Activated CD8-positive, alpha-beta T cell treated with anti-CD3 and anti-CD28 coated beads for 36 hours (primary cell): ENCODE results near the gene SPTLC3. TPM values are rescaled to one million over a fixed set of nuclear protein-coding genes. Genes with fewer than 3 reads are reported as not detected.

Experiments
- ATAC-seq: fragments of 200-7000 bp; cut with Tn5 transposase; one replicate; pipeline ENCODE4 v1.10.0; 2021; ENCODE audit warnings: mild to moderate bottlenecking, moderate library complexity
- CTCF ChIA-PET: fragments of 350-600 bp; sonication (Branson Sonifier 250); formaldehyde crosslinking; loops from one replicate; lab custom pipeline; 2021; ENCODE audit warnings: antibody characterized with exemption; lab: Charles Lee
- POLR2A ChIA-PET: fragments of 350-600 bp; sonication (Branson Sonifier 250); formaldehyde crosslinking; loops from one replicate; lab custom pipeline; 2021; ENCODE audit warnings: antibody characterized with exemption; lab: Charles Lee
- DNase-seq: peaks from one replicate; pipeline ENCODE4 v3.0.0-alpha.2; 2020
- H3K27ac Mint-ChIP-seq: one replicate; pipeline ENCODE4 v1.8.0; 2021; ENCODE audit warnings: mild to moderate bottlenecking, mixed read lengths
- H3K27me3 Mint-ChIP-seq: one replicate; pipeline ENCODE4 v1.8.0; 2021; ENCODE audit warnings: mixed read lengths
- H3K36me3 Mint-ChIP-seq: one replicate; pipeline ENCODE4 v1.8.0; 2021; ENCODE audit warnings: low read depth, mixed read lengths
- H3K4me1 Mint-ChIP-seq: one replicate; pipeline ENCODE4 v1.8.0; 2021; ENCODE audit warnings: low read depth, mixed read lengths
- H3K4me3 Mint-ChIP-seq: one replicate; pipeline ENCODE4 v1.8.0; 2021; ENCODE audit warnings: mild to moderate bottlenecking, moderate library complexity, mixed read lengths
- H3K9me3 Mint-ChIP-seq: one replicate; pipeline ENCODE4 v1.8.0; 2021; ENCODE audit warnings: mixed read lengths
- CTCF ChIP-seq: fragments of 200-600 bp; IDR thresholded peaks from one replicate; pipeline ENCODE4 v1.8.0; 2022; ENCODE audit warnings: antibody characterized with exemption, mild to moderate bottlenecking
- intact Hi-C: fragments of 100-400 bp; cut with micrococcal nuclease; formaldehyde crosslinking; loops from one replicate; pipeline ENCODE4 v1.10.0; 2022
- total RNA-seq, 2 experiments: library from RNA; stranded (reverse); gene quantifications; one replicate each; pipeline ENCODE4 v1.2.3, GENCODE V29; 2021

Gene SPTLC3
- total RNA-seq, 2 experiments from 2014 or later = 0.72 to 0.77 TPM

- TF ChIP-seq CTCF = no peak
- Mint-ChIP-seq H3K4me3 (no peak overlapping the region), H3K27me3 (peaks cover 1% of the 10 kb centered on the region), H3K4me1 (no peaks in the 10 kb centered on the region), H3K27ac (no peak overlapping the region), H3K9me3 (no peaks in the 10 kb centered on the region), H3K36me3 (no peaks in the 10 kb centered on the region)
- DNase-seq = no peak
- CTCF ChIA-PET = no interaction called here
- POLR2A ChIA-PET = no interaction called here
- no peak for ATAC-seq
- intact Hi-C loops = no loop called here
Measured at GRCh38 chr20:13166011-13166410, 157.2 kb downstream of the SPTLC3 start.

GRCh38 chr20:13166437-13166836 is 157.7 kb downstream of the SPTLC3 start:
- intact Hi-C loops = no loop called here
- CTCF ChIA-PET = no interaction called here
- POLR2A ChIA-PET = no interaction called here
- no peak for ATAC-seq
- Mint-ChIP-seq H3K9me3 (no peaks in the 10 kb centered on the region), H3K4me1 (no peaks in the 10 kb centered on the region), H3K36me3 (no peaks in the 10 kb centered on the region), H3K27ac (no peak overlapping the region), H3K27me3 (peaks cover 1% of the 10 kb centered on the region), H3K4me3 (no peak overlapping the region)
- DNase-seq = no peak
- no peak for TF ChIP-seq CTCF

- H3K27me3 Mint-ChIP-seq = peaks cover 6% of the 10 kb centered on the region
- no peaks in the 10 kb centered on the region for H3K4me1 Mint-ChIP-seq
- no peak for ATAC-seq
- no peaks in the 10 kb centered on the region for H3K9me3 Mint-ChIP-seq
- ChIA-PET POLR2A (interaction anchor here (0.7 kb wide), 1 partner anchor 14 kb away, joined by 3 read pairs; no protein-coding TSS in a partner anchor), CTCF (interaction anchor here (1.0 kb wide), 1 partner anchor 378 kb away, joined by 3 read pairs; no protein-coding TSS in a partner anchor)
- intact Hi-C loops = no loop called here
- no peak overlapping the region for H3K27ac Mint-ChIP-seq
- TF ChIP-seq CTCF = no peak
- DNase-seq = no peak
- no peak overlapping the region for H3K4me3 Mint-ChIP-seq
- no peaks in the 10 kb centered on the region for H3K36me3 Mint-ChIP-seq
Measured at GRCh38 chr20:13169086-13169485, 160.3 kb downstream of the SPTLC3 start.

GRCh38 chr20:13170771-13171170 is 162.0 kb downstream of the SPTLC3 start:
- no peaks in the 10 kb centered on the region for H3K9me3 Mint-ChIP-seq
- no peaks in the 10 kb centered on the region for H3K4me1 Mint-ChIP-seq
- CTCF ChIA-PET = no interaction called here
- H3K36me3 Mint-ChIP-seq = no peaks in the 10 kb centered on the region
- DNase-seq (no peak), ATAC-seq (no peak)
- POLR2A ChIA-PET = no interaction called here
- H3K27me3 Mint-ChIP-seq = peaks cover 6% of the 10 kb centered on the region
- H3K27ac Mint-ChIP-seq = no peak overlapping the region
- H3K4me3 Mint-ChIP-seq = no peak overlapping the region
- intact Hi-C loops = no loop called here
- no peak for TF ChIP-seq CTCF

- Mint-ChIP-seq H3K36me3 (no peaks in the 10 kb centered on the region), H3K4me3 (no peak overlapping the region), H3K27me3 (peaks cover 6% of the 10 kb centered on the region), H3K9me3 (no peaks in the 10 kb centered on the region), H3K27ac (no peak overlapping the region), H3K4me1 (no peaks in the 10 kb centered on the region)
- ATAC-seq = no peak
- intact Hi-C loops = no loop called here
- TF ChIP-seq CTCF = no peak
- ChIA-PET POLR2A (no interaction called here), CTCF (no interaction called here)
- DNase-seq = no peak
Measured at GRCh38 chr20:13173201-13173600, 164.4 kb downstream of the SPTLC3 start.
